NB4 (cell line): ENCODE measurements around the gene ZNF341.

Experiments used
- DNase-seq: peaks from one replicate; pipeline ENCODE4 v3.0.0; 2010; ENCODE audit warnings: low read depth
- H3K4me3 ChIP-seq: one replicate; pipeline ENCODE4 v1.5.1; 2011; ENCODE audit warnings: mild to moderate bottlenecking, low read depth, low read length, moderate library complexity
- MYC ChIP-seq: IDR thresholded peaks from 2 replicates; pipeline ENCODE4 v1.6.1; 2011; ENCODE audit warnings: low read depth, low read length
- POLR2A ChIP-seq: IDR thresholded peaks from 2 replicates; pipeline ENCODE4 v1.6.1; 2011; ENCODE audit warnings: mild to moderate bottlenecking; ENCODE audit not compliant: insufficient read length; ENCODE audit errors: extremely low read depth
- TF ChIP-seq, protein P1 (sequence below): IDR thresholded peaks from 2 replicates; pipeline ENCODE4 v1.6.1; 2011; ENCODE audit warnings: low read depth, low read length
- TF ChIP-seq, protein P2 (sequence below): IDR thresholded peaks from one replicate; pipeline ENCODE4 v1.5.1; 2012; ENCODE audit warnings: low read depth, low read length

Gene ZNF341

DNA sequence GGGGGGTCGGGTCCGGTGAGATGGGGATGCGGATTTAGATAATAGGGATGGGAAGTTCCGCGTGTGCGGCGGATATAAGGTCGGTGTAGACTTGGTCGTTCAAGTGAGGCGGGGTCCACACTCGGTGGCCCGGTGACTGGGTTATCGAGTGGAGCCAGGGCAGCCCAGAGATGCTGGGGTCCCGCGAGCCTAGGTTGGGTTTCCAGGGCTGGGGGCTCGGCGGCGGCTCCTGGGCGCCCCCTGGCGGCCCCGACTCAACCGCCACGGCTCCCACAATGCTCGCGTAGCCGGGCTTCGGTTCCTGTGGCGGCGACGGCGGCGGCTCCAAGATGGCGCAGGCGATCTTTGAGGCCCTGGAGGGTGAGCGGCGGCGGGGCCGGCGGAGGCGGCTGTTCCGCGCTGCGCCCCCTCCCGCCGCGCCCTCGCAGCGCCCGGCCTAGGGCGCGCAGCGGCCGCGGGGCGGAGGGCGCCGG is at the start of gene ZNF341:
TSS of gene ZNF341 (plus strand) at position 304 of the 473 bp plus-strand sequence. CDS start at position 330, 26 bp downstream.
- H3K4me3 ChIP-seq = peak within 1 kb of the TSS; percentile 71
- peak; percentile 95 for DNase-seq
- TF ChIP-seq, protein P1, sequence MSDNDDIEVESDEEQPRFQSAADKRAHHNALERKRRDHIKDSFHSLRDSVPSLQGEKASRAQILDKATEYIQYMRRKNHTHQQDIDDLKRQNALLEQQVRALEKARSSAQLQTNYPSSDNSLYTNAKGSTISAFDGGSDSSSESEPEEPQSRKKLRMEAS = no peak
- TF ChIP-seq, protein P2, sequence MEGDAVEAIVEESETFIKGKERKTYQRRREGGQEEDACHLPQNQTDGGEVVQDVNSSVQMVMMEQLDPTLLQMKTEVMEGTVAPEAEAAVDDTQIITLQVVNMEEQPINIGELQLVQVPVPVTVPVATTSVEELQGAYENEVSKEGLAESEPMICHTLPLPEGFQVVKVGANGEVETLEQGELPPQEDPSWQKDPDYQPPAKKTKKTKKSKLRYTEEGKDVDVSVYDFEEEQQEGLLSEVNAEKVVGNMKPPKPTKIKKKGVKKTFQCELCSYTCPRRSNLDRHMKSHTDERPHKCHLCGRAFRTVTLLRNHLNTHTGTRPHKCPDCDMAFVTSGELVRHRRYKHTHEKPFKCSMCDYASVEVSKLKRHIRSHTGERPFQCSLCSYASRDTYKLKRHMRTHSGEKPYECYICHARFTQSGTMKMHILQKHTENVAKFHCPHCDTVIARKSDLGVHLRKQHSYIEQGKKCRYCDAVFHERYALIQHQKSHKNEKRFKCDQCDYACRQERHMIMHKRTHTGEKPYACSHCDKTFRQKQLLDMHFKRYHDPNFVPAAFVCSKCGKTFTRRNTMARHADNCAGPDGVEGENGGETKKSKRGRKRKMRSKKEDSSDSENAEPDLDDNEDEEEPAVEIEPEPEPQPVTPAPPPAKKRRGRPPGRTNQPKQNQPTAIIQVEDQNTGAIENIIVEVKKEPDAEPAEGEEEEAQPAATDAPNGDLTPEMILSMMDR = peak; percentile 75
- no peak for TF ChIP-seq POLR2A

DNA sequence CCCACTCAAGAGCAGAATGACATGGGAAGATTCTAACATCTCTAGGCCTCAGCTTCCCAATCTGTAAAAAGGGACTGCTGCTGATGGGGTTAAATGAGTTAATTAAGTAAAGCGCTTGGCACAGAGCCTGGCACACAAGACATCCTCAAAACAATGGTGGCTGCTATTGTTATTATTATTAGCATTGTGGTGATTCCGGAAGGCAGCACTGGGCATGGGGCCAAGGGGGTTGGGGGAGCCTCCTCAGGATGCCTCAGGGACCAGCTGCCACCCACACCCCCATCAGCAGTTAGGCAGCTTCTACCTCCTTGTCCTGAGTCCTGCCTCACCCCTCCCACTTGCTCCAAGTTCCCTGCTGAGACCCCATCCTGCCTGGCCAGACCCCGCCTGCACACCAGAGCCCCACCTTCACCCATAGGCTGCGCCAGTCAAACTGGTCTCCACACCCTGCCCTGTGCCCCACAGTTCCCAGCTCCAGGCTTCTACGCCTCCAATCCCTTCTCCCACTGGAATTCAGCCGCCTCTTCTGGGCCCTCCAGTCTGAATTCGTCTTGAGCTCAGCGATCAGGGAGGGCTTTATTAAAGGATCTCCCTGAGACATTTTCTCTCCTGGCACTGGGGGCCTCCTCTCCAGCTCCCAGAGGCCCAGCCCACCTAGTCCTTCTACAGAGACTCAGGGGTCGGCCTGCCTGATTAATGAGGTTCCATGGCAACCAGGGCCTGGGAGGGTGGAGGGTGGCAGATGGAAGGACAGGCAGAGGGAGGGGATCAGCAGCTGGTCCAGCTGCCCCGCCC is 47.1 kb upstream of the ZNF341 start:
- DNase-seq = peak; percentile 33
- peak overlapping the region; percentile 92 for H3K4me3 ChIP-seq
- TF ChIP-seq, protein P1 = no peak
- TF ChIP-seq, protein P2 = no peak

DNA sequence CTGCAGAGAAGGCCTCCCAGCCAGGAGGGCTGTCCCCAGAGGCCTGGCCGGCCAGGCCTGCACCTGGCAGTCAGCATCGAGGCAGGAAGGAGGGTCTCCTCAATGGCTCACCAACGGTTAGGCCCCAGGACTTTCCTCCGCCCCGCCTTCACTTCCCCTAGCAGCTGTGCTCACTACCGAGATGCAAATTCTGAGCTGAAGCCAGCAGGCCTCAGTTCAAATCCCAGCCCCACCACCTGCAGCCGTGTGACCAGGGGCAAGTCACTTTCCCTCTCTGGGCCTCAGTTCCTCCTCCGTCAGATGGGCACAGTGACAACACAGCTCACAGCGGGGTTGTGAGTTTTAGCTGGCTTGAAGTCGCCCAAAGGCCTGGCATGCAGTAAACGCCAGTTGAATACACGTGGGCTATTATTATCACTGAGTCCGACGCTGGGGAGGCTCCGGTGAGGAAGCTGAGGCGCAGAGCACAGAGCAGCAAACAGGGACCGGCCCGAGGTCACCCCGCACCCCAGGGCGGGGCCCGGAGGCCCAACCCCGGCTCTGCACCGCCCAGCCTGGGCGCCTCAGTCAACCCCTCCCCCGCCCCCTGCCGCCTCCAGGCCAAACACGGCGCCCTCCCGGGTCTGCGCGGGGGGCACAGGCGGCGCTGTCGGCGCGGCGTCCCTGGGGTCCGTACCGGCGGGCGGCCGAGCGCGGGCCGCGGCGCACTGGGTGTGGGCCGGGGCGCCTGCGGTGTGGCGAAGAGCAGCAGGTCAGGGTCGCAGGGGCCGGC is 46.3 kb upstream of the ZNF341 start:
- peak overlapping the region; percentile 92 for H3K4me3 ChIP-seq
- TF ChIP-seq POLR2A (no peak), MYC (no peak; the same call in 1 of the 2 replicates)
- peak; percentile 88 for DNase-seq

DNA sequence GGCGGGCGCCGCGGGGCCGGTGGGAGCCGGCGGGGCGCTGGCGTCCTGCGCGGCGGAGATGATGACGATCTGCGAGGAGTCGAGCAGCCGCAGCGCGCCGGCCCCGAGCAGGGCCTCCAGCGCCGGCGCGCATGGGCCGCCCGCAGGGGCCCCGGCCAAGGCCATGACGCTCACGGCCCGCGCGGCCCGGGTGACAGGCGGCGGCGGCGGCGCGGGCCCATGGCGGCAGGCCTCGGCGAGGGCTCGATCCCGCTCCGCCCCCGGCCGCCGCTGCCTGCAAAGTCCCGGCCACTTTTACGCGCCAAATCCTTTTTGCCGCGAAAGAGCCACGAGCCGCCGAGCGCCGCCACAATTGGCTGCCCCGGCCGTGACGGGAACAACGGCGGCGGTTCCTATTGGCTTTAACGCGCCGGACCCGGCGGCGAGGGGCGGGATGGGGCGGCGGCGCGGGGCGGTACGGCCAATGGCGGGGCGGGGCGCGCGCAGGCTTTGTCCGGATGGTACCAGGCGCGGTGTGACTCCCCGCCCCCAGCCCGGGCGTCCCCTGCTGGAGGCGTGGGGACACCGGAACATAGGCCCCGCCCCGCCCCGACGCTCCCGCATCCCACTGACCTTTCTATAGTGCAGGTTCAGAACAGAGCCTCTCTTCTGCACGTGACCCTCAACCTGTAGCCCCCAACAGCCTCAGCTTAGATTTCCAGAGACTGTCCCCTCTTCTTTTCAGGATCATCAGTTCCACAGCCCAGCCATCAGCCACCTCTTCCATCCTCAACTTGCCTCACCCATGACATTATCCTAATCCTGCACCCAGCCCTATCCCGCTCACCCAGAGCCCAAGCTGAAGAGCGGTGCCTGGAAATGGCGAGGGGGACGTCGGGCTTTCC is 45.5 kb upstream of the ZNF341 start, which contains the start of gene E2F1:
TSS of gene E2F1 (minus strand) at position 286 of the 884 bp plus-strand sequence. CDS start at position 165, 121 bp downstream.
- TF ChIP-seq, protein P2 = no peak
- TF ChIP-seq POLR2A (peak; percentile 66), MYC (peak; percentile 87)
- TF ChIP-seq, protein P1 = peak; percentile 78
- DNase-seq = peak; percentile 98
- H3K4me3 ChIP-seq = peak within 1 kb of the TSS; percentile 92

DNA sequence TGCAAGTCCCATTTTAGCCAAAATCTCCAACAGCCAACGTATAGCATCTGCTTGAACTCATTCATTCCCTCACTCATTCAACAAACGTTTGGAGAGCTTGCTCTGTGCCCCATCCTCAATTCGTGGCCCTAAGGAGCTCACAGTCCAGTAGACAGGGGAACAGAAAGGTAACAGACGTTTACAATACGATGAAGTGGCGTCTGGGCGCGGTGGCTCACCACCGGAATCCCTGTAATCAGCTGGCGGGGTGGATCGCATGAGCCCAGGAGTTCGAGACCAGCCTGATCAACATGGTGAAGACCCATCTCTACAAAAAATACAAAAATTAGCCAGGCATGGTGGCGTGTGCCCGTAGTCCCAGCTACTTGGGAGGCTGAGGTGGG is 44.8 kb upstream of the ZNF341 start:
- peak overlapping the region; percentile 43 for H3K4me3 ChIP-seq
- peak; percentile 31 for DNase-seq
- TF ChIP-seq, protein P1 = no peak
- no peak for TF ChIP-seq POLR2A

DNA sequence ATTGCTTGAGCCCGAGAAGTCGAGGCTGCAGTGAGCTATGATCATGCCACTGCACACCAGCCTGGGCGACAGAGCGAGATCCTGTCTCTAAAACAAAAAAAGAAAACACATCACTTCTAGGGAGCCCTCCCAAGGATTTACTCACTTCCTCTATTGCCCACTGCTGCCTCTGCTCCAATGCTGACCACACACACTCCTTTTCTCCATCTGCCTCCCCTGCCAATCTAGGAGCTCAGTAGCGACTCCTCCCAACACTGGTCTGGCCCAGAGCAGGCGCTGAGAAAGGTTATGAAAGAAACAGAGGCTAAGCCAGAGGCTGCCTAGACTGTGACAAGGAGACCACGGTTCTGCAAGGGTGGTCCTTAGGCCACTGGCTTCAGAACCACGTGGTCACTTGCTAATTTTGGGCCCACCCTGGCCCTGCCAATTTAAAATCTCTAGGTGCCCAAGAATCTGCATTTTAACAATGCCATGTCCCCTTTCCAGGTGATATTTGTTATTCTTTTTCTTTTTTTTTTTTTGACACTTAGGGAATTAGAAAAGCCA is 44.4 kb upstream of the ZNF341 start:
- TF ChIP-seq, protein P2 = no peak
- TF ChIP-seq MYC = no peak; the same call in 1 of the 2 replicates
- TF ChIP-seq, protein P1 = peak; percentile 92
- no peak for TF ChIP-seq POLR2A
- peak; percentile 97 for DNase-seq
- H3K4me3 ChIP-seq = no peak overlapping the region
